DND-41 (cell line): ENCODE results near the gene FBXO47.

ENCODE experiments used
- CTCF ChIP-seq: IDR thresholded peaks from 2 replicates; pipeline ENCODE4 v1.5.1; 2012; ENCODE audit warnings: borderline replicate concordance, low read length, moderate library complexity, mild to moderate bottlenecking; ENCODE audit not compliant: poor library complexity, severe bottlenecking; ENCODE audit errors: extremely low read depth
- EZH2 ChIP-seq: IDR thresholded peaks from 3 replicates; pipeline ENCODE4 v1.6.1; 2012; ENCODE audit warnings: borderline replicate concordance, low read depth, mild to moderate bottlenecking, moderate library complexity, low read length, inconsistent platforms; ENCODE audit not compliant: severe bottlenecking

GRCh38 chr17:38920374-38921291, 46.6 kb downstream of the FBXO47 start:
- TF ChIP-seq CTCF (no peak), EZH2 (no peak)
